ENCODE measurements around the gene LTBP1.

The LTBP1 gene

DNA sequence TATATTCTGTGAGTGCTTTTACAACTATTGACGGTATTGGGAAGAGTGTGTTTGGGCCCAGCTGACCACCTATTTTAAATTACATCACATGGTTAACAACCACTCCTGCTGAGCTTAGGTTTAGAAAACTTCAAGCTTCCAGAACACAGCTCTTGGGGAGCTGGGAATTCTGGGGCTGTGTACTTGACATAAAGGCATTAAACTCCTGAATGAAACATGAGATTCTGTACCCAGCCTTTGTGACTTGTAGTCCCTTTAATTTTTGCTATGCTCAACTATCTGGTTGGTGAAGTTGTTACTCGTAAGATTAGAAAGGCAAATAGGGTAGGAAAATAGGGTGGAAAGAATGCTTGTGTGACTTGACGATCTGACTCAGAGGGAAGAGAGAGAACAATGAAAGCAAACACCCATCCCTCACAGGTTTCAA is 66.9 kb downstream of the LTBP1 start:
- no peak for DNase-seq

DNA sequence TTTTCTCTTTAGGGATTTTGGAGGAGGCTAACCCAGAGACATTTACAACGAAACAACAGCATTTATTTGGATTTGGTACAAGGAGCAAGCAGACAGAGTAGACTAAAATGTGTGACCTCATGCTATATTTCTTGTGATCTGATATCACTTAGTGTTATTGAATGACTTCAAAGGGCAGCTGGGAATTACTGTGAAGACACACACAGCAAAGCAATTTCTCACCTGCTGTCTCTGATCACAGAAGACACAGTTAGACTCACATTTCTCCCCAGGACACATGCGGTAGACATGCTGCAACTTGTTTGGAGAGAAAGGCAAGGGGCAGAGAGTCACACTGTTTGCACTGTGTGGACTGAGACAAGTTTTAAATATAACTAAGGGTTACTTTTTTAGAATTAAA is 67.5 kb downstream of the LTBP1 start:
- no peak for DNase-seq

DNA sequence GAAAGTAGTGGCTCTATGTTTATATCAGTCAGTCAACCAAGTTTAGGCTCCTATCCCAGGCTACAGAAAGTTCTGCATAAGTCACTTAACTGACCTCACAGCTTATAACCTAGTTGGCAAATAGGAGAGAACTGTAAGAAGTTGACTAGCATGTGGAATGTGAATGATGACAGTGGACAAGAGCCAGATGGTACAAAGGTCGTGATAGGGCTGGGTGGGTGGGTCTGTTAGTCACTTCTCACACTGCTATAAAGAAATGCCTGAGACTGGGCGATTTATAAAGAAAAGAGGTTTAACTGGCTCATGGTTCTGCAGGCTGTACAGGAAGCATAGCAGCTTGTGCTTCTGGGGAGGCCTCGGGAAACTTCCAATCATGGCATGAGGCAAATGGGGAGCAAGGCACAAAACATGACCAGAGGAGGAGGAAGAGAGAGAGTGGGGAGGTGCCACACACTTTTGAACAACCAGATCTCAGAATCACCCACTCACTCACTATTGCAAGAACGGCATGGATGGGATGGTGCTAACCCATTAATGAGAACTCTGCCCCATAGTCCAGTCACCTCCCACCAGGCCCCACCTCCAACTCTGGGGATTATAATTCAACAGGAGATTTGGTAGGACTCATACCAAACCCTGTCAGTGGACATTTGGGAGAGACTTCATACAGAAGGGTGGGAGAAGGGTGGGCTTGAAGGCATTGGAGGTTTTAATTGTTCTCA is 68.8 kb downstream of the LTBP1 start:
- no peak for DNase-seq

DNA sequence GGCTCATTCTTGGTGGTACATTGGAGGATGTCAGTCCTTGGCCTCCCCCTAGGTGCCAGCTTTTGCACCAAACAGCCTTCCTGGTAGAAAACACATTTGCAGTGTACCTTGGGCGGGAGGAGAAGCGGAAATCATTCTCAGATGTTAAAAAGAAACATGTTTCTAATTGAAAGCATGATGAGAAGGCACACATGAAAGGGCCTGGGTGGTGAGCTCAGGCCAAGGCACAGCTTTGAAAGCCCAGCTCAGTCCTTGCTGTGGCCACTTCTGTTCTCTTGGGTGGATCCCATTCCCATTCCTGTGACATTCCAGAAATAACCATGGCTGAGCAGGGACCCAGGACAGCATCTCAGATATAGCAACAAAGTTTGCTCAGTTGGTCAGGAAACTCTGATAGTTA is 71.5 kb downstream of the LTBP1 start:
- no peak for DNase-seq

DNA sequence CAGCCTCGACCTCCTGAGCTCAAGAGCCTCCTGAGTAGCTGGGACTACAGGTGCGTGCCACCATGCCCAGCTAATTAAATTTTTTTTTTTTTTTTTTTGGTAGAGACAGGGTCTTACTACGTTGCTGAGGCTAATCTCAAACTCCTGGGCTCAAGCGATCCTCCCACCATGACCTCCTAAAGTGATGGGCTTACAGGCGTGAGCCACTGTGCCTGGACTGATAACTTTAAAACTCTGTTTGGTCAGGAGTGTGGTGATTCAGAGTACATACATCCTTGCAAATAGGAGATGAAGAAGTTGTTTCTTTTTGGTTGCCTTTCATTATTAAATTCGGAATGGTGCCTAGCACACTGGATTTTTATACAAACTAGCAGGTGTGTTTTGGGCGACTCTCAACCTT is 73.0 kb downstream of the LTBP1 start:
- no peak for DNase-seq

DNA sequence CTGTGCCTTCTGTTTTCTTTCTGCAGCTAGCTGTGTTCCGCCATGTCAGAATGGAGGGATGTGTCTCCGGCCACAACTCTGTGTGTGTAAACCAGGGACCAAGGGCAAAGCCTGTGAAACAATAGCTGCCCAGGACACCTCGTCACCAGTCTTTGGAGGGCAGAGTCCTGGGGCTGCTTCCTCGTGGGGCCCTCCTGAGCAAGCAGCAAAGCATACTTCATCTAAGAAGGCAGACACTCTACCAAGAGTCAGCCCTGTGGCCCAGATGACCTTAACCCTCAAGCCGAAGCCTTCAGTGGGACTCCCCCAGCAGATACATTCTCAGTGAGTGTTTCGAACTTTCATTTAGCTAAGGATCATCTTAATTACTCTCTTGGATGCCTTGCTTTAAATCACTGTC is 74.1 kb downstream of the LTBP1 start:
- no peak for DNase-seq

DNA sequence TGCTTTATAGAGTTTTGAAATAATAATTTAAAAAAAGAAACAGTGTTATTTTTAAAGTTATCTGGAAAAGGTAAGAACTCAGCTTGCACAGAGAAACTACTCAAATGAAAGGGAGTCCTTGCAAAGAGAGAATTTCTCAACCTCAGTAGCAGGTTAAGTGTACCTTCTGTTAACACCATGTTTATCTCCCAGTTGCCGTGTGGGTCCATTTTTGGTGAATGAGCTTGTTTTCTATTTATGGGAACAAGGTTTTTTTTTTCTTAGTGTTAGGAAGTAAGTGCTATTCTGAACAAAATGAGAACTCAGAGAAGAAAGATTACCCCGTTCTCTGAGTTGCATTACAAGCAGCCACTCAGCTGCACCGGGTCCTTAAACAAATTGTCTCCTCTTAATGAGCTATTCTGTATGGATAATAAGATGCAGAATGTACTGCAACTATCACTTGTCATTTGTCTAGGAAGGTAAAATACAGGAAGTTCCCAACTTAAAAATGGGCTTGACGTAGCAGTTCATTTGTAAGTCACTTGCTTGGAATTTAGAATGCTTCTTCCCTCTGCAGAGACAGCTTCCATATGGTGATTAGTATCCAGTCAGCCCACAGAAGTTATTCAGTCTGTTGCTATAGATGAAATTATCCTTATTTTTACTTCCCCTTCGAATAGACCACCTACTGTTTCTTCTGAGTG is 74.9 kb downstream of the LTBP1 start:
- DNase-seq, result no peak

DNA sequence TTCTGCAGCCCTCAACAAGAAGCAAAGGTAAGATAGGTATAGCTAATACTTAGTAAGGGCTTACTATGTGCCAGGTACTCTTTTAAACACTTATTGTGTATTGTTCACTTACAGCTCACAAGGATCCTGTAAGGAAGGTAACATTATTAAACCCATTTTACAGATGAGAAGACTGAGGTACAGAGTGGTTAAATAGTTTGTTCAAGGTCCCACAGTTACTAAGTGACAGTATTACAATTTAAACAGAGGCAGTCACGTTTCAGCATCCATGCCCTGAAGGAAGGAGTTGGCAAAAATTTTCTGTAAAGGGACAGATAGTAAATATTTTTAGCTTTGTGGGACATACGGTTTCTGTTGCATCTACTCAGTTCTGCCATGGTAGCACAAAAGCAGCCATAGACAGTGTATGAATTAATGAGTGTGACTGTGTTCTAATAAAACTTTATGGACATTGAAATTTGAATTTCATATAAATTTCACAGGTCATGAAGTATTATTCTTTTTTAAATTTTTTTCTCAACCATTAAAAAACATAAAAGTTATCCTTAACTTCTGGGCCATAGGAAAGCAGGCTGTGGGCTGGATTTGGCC is 75.7 kb downstream of the LTBP1 start:
- no peak for DNase-seq

DNA sequence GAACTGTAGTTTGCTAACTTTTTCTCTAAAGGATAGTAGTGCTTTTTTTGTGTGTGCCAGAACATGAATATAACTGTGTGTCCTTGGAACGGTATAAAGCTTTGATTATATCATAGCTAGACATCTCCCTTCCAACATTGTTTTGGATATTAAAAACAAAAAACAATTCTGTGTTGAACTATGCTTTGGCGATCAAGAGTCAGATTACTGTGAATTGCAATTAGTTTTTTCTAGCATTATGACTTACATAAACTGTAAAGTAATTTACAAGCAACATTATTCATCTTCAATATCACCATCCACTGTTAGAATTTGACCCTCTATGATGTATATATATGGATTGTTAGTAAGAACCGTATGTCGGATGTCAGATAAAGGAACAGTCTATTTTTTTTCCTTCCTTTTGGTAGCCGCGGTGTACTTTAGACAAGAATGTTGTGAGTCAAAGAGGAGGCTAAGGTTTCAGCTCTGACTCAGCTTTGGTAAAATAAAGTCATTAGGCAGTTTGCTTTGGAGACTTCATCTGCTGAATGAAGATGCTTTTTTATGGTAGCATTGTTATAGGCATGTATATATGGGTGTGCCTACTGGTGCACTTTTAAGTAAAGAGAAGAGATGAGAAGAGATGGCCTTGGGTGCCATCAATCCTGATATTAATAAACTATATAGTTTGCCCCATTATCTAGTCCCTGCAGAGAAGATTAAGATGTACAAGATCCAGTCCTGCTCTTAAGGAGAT is 76.4 kb downstream of the LTBP1 start:
- no peak for DNase-seq

DNA sequence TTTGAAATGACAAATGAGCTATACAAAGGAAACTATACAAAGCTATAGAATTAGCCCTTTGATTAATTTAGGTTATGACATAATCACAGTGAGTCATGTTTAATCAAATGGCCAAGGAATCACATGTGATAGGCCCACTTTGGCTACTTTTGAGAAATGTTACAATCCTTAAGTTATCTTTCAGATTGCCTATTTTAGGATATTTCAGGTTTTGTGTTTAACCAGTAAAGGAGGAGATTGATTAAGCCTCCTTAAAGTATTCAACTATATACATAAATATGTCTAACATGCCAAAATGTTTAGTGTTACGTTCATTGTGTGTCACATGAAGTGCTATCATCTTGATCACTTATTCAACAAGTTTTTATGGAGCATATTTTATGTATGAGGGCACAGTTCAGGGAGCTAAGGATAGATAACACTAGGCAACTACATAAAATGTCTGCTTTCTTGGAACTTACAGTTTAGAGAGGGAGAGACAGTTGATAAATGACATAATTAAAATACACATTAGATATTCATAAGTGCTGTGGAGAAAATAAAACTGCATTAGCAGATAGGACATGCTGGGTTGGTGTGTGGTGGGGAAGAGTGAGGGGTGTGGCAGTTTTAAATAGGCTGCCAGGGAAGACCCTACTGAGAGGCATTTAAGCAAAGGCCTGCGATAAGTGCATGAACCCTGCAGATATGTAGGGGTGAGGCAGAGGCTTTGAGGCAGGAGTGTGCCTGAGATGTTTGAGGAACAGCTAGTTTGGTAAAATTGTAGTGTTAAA is 77.2 kb downstream of the LTBP1 start:
- DNase-seq, result no peak

DNA sequence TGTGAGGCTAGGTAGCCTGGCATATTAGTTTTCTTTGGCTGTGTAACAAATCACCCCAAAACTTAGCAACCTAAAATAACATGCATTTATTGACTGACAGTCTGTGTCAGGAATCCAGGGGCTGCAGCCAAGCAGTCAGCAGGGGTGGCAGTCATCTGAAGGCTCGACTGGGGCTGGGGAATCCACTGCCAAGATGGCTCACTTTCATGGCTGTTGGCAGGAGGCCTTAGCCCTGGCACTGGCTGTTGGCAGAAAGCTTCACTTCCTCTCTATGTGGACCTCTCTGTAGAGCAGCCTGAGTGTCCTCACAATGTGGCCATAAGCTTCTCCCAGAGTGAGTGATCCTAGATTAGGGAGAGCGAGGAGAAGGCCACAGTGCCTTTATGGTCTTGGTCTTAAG is 78.0 kb downstream of the LTBP1 start:
- no peak for DNase-seq

DNA sequence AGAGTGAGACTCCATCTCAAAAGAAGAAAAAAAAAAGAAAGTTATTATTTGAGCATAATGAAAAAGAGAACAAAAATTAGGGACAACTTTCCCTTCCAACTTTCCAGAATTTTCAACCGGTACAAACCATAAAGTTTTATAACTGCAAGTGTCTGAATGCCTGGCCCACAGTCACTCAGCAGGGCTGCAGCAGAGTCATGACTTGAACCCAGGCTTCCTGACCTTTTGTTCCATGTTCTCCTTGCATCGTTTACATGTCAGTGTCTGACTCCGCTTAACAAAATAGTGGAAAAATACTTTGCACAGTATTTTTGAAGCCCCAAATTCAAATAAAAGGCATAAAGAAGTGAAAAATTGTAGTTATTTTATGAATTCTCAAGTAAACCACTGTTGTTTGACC is 82.7 kb downstream of the LTBP1 start:
- no peak for DNase-seq

DNA sequence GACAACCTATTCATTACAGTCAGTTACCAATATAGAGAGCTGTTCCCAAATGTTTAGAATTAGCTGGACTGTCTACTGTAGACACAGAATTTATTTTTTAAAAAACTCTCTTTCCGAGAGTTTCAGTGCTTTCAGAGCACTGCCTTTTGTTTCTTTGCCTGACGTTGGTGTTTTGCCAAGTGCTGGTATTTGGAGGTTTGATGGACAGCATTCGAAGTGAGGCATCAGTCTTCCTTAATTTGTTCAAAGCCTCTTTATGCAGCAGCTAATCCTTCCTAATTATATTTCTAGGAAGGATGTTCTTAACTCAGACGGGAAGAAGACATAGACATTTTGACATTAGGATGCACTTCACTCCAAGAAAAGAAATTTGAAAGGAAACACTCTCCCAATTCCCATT is 83.2 kb downstream of the LTBP1 start:
- no peak for DNase-seq

DNA sequence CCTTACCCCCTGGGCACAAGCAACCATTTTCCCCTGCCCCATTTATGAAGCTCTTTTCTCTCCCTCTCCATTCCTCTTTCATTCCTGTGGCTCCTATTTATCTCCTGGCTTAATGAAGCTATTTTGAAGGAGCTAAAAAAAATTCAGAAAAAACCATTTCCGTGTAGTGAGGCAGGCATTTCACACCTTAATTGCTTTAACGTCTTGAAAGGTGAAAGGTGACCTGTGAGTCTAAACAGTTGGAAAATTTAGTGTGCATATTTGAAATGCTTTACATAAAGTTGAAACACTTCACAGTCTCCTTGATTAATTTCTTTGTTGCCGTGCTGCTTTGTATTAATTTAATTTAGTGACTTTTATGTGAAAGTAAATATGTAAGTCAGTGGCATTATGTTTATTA is 83.6 kb downstream of the LTBP1 start:
- no peak for DNase-seq

DNA sequence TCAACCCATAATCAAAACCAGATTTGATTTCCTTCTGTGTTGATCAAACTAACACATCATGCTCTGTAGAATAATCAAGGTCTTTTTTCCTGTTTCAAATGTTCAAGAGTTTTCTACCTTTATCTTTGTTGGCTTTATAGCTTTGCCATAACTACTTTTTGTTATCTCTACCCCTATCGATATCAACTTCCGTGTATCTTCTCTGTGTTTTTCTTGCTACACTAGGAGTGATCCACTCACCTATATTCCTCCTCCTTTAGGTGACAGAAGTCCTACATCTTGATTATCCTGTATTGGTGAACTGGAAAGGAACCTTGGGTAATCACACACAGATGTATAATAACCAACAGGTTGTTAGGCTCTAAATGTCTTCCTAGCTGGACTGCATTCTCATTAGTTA is 85.5 kb downstream of the LTBP1 start:
- DNase-seq, result no peak

DNA sequence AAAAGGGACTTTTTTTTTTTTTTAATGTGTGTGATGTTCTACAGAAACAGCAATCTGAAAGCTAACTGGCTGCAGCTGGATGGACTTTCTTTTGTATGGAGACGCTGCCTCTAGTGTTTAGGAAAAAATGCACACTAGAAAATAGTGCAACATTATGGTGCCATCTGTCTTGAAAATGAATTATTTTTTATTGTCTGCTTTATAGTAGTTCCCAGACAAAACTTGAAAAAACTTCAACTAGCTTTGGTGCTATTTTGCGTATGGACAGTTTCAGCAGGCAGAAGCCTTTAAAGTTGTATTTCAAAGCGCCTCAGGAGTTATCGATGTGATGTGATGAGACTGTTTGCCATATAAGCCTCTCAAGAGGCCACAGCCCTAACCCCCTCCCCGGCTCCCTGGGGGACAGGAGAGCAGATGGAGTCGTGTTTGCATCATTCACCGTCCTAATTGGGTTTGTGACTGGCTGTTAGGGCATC is 86.9 kb downstream of the LTBP1 start:
- DNase-seq, result no peak

DNA sequence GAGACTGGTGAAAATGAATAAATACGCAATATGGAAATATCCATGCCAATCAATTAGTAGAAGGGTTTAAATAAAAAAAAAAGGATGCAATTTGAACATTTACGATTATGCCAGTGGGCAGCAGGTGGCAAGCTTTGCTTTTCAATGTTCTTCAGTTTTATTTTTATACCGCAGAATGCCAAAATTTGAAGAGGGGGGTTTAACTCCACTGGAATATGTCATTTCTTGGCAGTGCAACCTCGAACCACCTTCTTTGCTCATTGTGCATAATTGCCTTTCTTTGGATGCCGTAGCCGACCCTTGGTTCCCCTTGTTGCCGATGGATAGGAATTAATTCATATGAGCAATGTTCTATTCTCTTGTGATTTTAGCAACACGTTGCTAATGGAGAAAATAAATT is 88.0 kb downstream of the LTBP1 start:
- no peak for DNase-seq

DNA sequence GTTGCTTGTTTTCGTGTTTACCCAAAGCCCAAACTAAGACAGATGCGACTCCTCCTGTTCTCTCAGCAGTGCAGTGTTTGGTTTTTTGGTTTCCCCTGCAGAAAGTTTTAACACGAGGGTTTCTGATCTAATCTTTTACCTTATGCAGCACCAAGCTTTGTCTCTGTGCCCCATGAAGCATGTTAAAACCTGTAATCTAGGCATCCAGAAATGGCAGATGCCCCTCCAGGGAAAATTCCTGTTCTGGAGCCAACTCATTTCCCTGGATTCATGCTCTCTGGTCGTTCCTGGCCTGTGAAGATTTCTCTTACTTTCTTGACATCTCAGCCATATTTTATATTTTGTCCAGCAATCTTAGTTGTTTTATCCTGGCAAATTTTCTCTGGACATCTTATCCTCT is 91.5 kb downstream of the LTBP1 start:
- no peak for DNase-seq

DNA sequence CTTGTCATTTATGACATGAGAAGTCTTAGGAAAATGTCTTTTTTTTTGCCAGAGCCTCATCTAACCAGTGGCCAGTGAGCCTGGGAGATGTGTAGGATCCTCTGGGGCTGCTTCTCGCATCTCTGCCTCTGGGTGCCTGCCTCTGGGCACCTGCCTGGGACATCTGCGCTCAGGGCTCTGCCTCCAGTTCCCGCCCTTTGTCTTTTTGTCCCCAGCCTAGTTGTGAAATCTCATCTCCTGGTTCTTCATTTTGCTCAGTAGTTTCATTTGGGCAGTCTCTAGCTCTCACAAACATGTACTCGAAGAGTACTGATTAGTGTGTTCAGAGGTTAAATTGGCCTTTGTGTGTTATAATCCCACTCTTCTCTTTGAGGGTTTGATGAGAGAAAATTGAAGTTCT is 92.0 kb downstream of the LTBP1 start:
- DNase-seq, result no peak

DNA sequence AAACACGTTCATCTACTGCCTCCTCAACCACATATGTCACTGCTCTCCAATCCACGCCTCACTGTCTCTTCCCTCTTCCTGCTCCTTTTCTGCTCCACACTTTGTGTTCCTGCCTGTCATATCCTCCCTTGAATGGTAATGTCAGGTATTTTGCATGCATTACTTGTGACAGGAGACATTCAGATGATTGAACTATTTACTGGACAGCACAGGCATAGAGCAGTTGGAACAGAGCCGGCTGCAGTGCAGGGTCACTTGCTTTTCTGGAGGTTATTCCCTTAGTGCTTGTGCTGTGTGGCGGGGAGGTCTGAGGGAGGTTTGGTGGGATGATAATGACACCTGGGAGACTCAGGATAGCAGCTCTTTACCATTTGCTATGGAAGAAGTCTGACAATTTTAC is 93.8 kb downstream of the LTBP1 start:
- DNase-seq, result no peak

DNA sequence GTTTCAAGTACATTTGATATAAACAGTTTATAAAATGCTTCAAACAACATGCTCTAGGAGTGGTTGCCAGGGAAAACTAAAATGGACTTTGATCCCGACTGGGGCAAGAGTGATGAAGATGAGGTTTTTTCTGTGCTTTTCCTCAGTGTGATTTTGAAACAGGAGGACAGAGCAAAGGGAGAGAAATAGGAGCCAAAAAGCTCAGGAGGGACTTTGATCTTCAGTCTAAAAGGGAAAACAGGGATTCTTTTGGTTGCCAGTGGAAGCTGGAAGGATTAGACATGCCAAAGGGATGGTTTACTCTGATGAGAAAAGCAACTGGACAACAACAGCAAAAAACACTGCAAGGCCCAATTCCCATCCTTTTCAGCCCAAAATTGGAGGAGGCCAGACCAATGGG is 95.5 kb downstream of the LTBP1 start:
- no peak for DNase-seq

DNA sequence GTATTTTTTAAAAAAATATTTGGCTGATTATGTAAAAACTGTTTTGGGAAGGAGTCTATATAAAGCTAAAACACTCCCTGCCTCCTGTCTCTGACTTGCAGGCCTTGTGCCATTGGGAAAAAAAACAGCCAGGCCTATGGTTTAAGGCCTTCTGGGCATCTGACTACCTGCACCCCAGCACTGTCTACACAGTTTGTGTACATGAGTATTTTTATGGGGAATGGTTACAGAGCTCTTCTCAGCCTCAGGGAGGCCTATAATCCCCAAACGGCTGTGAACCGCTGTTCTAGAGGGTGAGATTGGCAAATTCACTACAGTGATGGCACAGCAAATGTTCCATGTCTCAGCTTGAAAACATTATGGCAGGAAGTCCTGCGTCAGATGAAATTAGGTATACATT is 96.1 kb downstream of the LTBP1 start:
- no peak for DNase-seq

DNA sequence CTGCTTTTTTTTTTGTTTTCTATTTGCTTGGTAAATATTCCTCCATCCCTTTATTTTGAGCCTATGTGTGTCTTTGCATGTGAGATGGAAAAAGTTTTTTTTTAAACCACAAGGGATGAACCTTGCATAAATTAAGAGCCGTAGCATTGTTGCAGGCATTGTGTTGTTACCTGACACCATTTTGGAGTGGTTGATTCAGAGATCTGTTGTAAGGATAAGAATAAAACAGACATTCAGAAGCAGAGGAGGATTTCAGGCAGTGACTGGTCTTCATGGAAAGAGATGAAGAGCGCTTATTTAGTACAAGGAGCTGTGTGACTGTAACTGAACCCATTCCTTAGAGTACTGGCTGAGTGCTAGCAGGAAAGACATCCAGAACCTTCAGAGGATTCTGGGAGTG is 101.2 kb downstream of the LTBP1 start:
- DNase-seq, result no peak
